T-cell (primary cell): Measurements from ENCODE around the gene UAP1L1. TPM values are rescaled to one million over a fixed set of nuclear protein-coding genes. Genes with fewer than 3 reads are reported as not detected.
A peak's percentile ranks its signal among the peaks of the same experiment; 100 is the strongest.

Source experiments
- ATAC-seq, 4 experiments: fragments of 200-7000 bp in 3 of 4; fragments of 150-1000 bp in 1 of 4; cut with Tn5 transposase; replicated peaks in 1 of 4; 1 replicate in 3 of 4; 2 replicates in 1 of 4; pipeline ENCODE4 v1.10.0; 2021; ENCODE audit warnings: moderate library complexity in 3 of 4, mild to moderate bottlenecking in 2 of 4, moderate number of reproducible peaks in 1 of 4
- CTCF ChIA-PET, 2 donors: fragments of 300-600 bp; sonication (Branson Sonifier 250); formaldehyde crosslinking; loops; one replicate each; lab custom pipeline; 2022; ENCODE audit warnings: antibody characterized with exemption in 2 of 2; lab: Charles Lee
- POLR2A ChIA-PET, 2 donors: fragments of 300-600 bp; sonication (Branson Sonifier 250); formaldehyde crosslinking; loops; one replicate each; lab custom pipeline; 2022; ENCODE audit warnings: antibody characterized with exemption in 2 of 2; lab: Charles Lee
- DNase-seq, 35 experiments: peaks; one replicate each; pipeline versions ENCODE4 v3.0.0 to v3.0.0-alpha.2; 2013 to 2023
- H3K27ac ChIP-seq: one replicate; pipeline ENCODE4 v1.5.1; 2013; ENCODE audit warnings: low read length
- H3K27me3 ChIP-seq, 2 experiments: replicated peaks in 1 of 2; 1 replicate in 1 of 2; 2 replicates in 1 of 2; pipeline versions ENCODE4 v1.6.1 to v1.7.0; 2013; ENCODE audit warnings: low read length in 1 of 2, mixed read lengths in 1 of 2; ENCODE audit not compliant: control insufficient read depth in 2 of 2, insufficient read depth in 2 of 2; ENCODE audit errors: extremely low read depth in 1 of 2
- H3K36me3 ChIP-seq, 2 donors: 1 replicate in 1 of 2; 2 replicates in 1 of 2; pipeline versions ENCODE4 v1.6.1 to v1.7.0; 2013; ENCODE audit warnings: low read length in 1 of 2; ENCODE audit not compliant: control insufficient read depth in 2 of 2, insufficient read depth in 1 of 2; ENCODE audit errors: extremely low read depth in 1 of 2
- H3K4me1 ChIP-seq, 2 experiments: 1 replicate in 1 of 2; 2 replicates in 1 of 2; pipeline versions ENCODE4 v1.6.1 to v1.7.0; 2013; ENCODE audit warnings: low read length in 2 of 2, mixed read lengths in 1 of 2; ENCODE audit not compliant: insufficient read depth in 2 of 2, control insufficient read depth in 1 of 2; ENCODE audit errors: extremely low read depth in 1 of 2
- H3K4me3 ChIP-seq, 2 donors: 1 replicate in 1 of 2; 2 replicates in 1 of 2; pipeline versions ENCODE4 v1.5.1 to v1.7.0; 2013; ENCODE audit warnings: mild to moderate bottlenecking in 2 of 2, low read length in 1 of 2, moderate library complexity in 1 of 2; ENCODE audit not compliant: control insufficient read depth in 1 of 2; ENCODE audit errors: extremely low read depth in 1 of 2
- H3K9me3 ChIP-seq: 2 replicates; pipeline ENCODE4 v1.7.0; 2013
- H3K27ac Mint-ChIP-seq, 2 donors: one replicate each; pipeline ENCODE4 v1.8.0; 2020 to 2021; ENCODE audit warnings: mild to moderate bottlenecking in 2 of 2, mixed read lengths in 2 of 2
- H3K27me3 Mint-ChIP-seq, 2 donors: one replicate each; pipeline ENCODE4 v1.8.0; 2021 to 2022; ENCODE audit warnings: mixed read lengths in 2 of 2
- H3K36me3 Mint-ChIP-seq: one replicate; pipeline ENCODE4 v1.8.0; 2021; ENCODE audit warnings: mixed read lengths
- H3K4me1 Mint-ChIP-seq, 3 donors: one replicate each; pipeline ENCODE4 v1.8.0; 2020 to 2022; ENCODE audit warnings: mixed read lengths in 3 of 3, mild to moderate bottlenecking in 1 of 3
- H3K4me3 Mint-ChIP-seq, 3 donors: one replicate each; pipeline ENCODE4 v1.8.0; 2020 to 2022; ENCODE audit warnings: mild to moderate bottlenecking in 3 of 3, mixed read lengths in 3 of 3, moderate library complexity in 3 of 3
- H3K9me3 Mint-ChIP-seq, 3 donors: one replicate each; pipeline ENCODE4 v1.8.0; 2020 to 2022; ENCODE audit warnings: mixed read lengths in 3 of 3
- WGBS: methylation state at CpG from one replicate; pipeline ENCODE4 v1.1.5; 2013; ENCODE audit warnings: missing lambda C conversion rate; ENCODE audit not compliant: insufficient coverage; 5-methylcytosine and 5-hydroxymethylcytosine counted together
- total RNA-seq, 35 experiments: library from RNA in 6 of 35; stranded (reverse) in 6 of 35; fragments of 120-200 nt in 1 of 35; gene quantifications; one replicate each; pipeline versions ENCODE4 v1.2.1 to v1.2.4 and lab custom pipeline; 2013 to 2026

UAP1L1 gene
- 10 to 100 TPM; 11.3 to 32.8 (median 19.3) TPM for total RNA-seq
- total RNA-seq (2013) = 4.0 TPM
- total RNA-seq (lab: John Stamatoyannopoulos, UW) = 3.0 to 43.4 (median 21.4) reads per million in 29 experiments

- H3K27ac ChIP-seq = peak within 1 kb of the TSS; percentile 34
- peaks cover 0 to 14% of the 10 kb centered on the region in 2 donors for H3K36me3 ChIP-seq
- Mint-ChIP-seq H3K36me3 (peaks cover 8% of the 10 kb centered on the region), H3K9me3 (no peaks in the 10 kb centered on the region), H3K27ac (no peak within 1 kb of the TSS), H3K27me3 (no peaks in the 10 kb centered on the region), H3K4me3 (peak within 1 kb of the TSS; percentile 67 to 72 (median 70)), H3K4me1 (peaks cover 4 to 9% (median 5%) of the 10 kb centered on the region in 3 donors)
- peak within 1 kb of the TSS; percentile 52 to 63 for H3K4me3 ChIP-seq
- POLR2A ChIA-PET = interaction anchor here in 1 of 2 donors (0.6 to 1.0 kb wide), 2 partner anchors 10 to 196 kb away, joined by 4 read pairs; partner anchors contain the start of gene MAN1B1
- CTCF ChIA-PET = no interaction called here
- H3K27me3 ChIP-seq = peaks cover 0 to 6% of the 10 kb centered on the region in 2 experiments
- WGBS = 2% methylated on average over 68 of the region's 87 CpGs
- peaks cover 0 to 23% of the 10 kb centered on the region in 2 experiments for H3K4me1 ChIP-seq
- ATAC-seq (peak; percentile 73 to 80 (median 78)), DNase-seq (peak in 18 of 35 experiments; percentile 8 to 73 (median 32))
- no peaks in the 10 kb centered on the region for H3K9me3 ChIP-seq
Measured at GRCh38 chr9:137077010-137077747, at the start of gene UAP1L1. Gene UAP1L1 (plus strand): TSS chr9:137077517. CDS start chr9:137077533, 16 bp downstream.

- Mint-ChIP-seq H3K36me3 (no peaks in the 10 kb centered on the region), H3K27me3 (no peaks in the 10 kb centered on the region), H3K9me3 (no peaks in the 10 kb centered on the region), H3K27ac (peak overlapping the region; percentile 88 to 90), H3K4me1 (peaks cover 36 to 55% (median 45%) of the 10 kb centered on the region in 3 donors), H3K4me3 (peak overlapping the region; percentile 73 to 79 (median 79))
- ChIA-PET POLR2A (no interaction called here), CTCF (interaction anchor here (0.6 to 1.9 kb wide), 12 partner anchors 15 to 237 kb away, joined by 3 to 9 read pairs (median 3); partner anchors contain the start of genes AJM1 (in 1 of the 2), PAXX (in 1 of the 2), RNF208 (in 1 of the 2) and TMEM141 (in 1 of the 2))
- WGBS = under 1% methylated on average over 95 of the region's 98 CpGs
- Histone ChIP-seq H3K27me3 (peaks cover 0 to 13% of the 10 kb centered on the region in 2 experiments), H3K27ac (peak overlapping the region; percentile 59), H3K36me3 (no peaks in the 10 kb centered on the region), H3K9me3 (no peaks in the 10 kb centered on the region), H3K4me3 (peak overlapping the region; percentile 79 to 81), H3K4me1 (peaks cover 20 to 84% of the 10 kb centered on the region in 2 experiments)
- peak in 32 of 35 experiments; percentile 26 to 89 (median 56) for DNase-seq
- peak; percentile 74 to 83 (median 78) for ATAC-seq
Measured at GRCh38 chr9:137028263-137029057, 48.9 kb upstream of the UAP1L1 start.

- H3K4me3 Mint-ChIP-seq = peak overlapping the region; percentile 73 to 79 (median 79)
- Histone ChIP-seq H3K4me3 (peak overlapping the region; percentile 79 to 81), H3K27ac (peak overlapping the region; percentile 59), H3K27me3 (peaks cover 0 to 13% of the 10 kb centered on the region in 2 experiments), H3K9me3 (no peaks in the 10 kb centered on the region), H3K36me3 (no peaks in the 10 kb centered on the region), H3K4me1 (peaks cover 20 to 91% of the 10 kb centered on the region in 2 experiments)
- ATAC-seq = peak; percentile 19 to 41 (median 24)
- H3K36me3 Mint-ChIP-seq = no peaks in the 10 kb centered on the region
- H3K27me3 Mint-ChIP-seq = no peaks in the 10 kb centered on the region
- 17% methylated on average over 6 of the region's 19 CpGs for WGBS
- H3K9me3 Mint-ChIP-seq = no peaks in the 10 kb centered on the region
- ChIA-PET CTCF (interaction anchor here in 1 of 2 donors (0.6 to 1.9 kb wide), 15 partner anchors 15 to 251 kb away, joined by 3 to 10 read pairs (median 4); partner anchors contain the start of genes AJM1, PAXX, RNF208 and TMEM141), POLR2A (no interaction called here)
- DNase-seq = peak in 29 of 35 experiments; percentile 31 to 80 (median 55)
- H3K4me1 Mint-ChIP-seq = peaks cover 41 to 57% (median 49%) of the 10 kb centered on the region in 3 donors
- peak overlapping the region; percentile 88 to 90 for H3K27ac Mint-ChIP-seq
Measured at GRCh38 chr9:137029058-137029936, 48.0 kb upstream of the UAP1L1 start.

GRCh38 chr9:137030006-137030405 lies 47.3 kb upstream of the UAP1L1 start:
- Mint-ChIP-seq H3K9me3 (no peaks in the 10 kb centered on the region), H3K27ac (peak overlapping the region; percentile 81 to 90), H3K4me1 (peaks cover 48 to 62% (median 56%) of the 10 kb centered on the region in 3 donors), H3K27me3 (no peaks in the 10 kb centered on the region), H3K36me3 (no peaks in the 10 kb centered on the region), H3K4me3 (peak overlapping the region; percentile 73 to 79 (median 79))
- no peak for DNase-seq
- no peak for ATAC-seq
- 50% methylated on average over 10 of the region's 15 CpGs for WGBS
- H3K4me1 ChIP-seq = peaks cover 22 to 91% of the 10 kb centered on the region in 2 experiments
- H3K9me3 ChIP-seq = no peaks in the 10 kb centered on the region
- peak overlapping the region; percentile 59 for H3K27ac ChIP-seq
- POLR2A ChIA-PET = interaction anchor here in 1 of 2 donors (0.5 kb wide), 1 partner anchor 36 kb away, joined by 3 read pairs; no protein-coding TSS in a partner anchor
- CTCF ChIA-PET = interaction anchor here in 1 of 2 donors (0.8 to 1.9 kb wide), 9 partner anchors 14 to 252 kb away, joined by 3 to 10 read pairs (median 5); partner anchors contain the start of genes PAXX and TUBB4B
- no peaks in the 10 kb centered on the region for H3K36me3 ChIP-seq
- H3K27me3 ChIP-seq = peaks cover 0 to 13% of the 10 kb centered on the region in 2 experiments
- peak overlapping the region in 1 of 2 donors; percentile 79 for H3K4me3 ChIP-seq
